Vagina (tissue), 2 donors: ENCODE results near the gene KRT2. TPM values are rescaled to one million over a fixed set of nuclear protein-coding genes. Genes with fewer than 3 reads are reported as not detected.

Experiments used
- DNase-seq, 2 donors: peaks; one replicate each; pipeline ENCODE4 v3.0.0-alpha.2; 2017; ENCODE audit errors: extremely low spot score in 2 of 2
- H3K27ac ChIP-seq: fragments of 200-600 bp; sonication (generic); one replicate; pipeline ENCODE4 v1.5.1; 2019
- H3K27me3 ChIP-seq: fragments of 200-600 bp; sonication (generic); one replicate; pipeline ENCODE4 v1.5.1; 2019
- H3K36me3 ChIP-seq, 2 donors: fragments of 200-600 bp; sonication (generic); one replicate each; pipeline ENCODE4 v1.5.1; 2017 to 2019
- H3K4me1 ChIP-seq: fragments of 200-600 bp; sonication (generic); one replicate; pipeline ENCODE4 v1.5.1; 2019
- H3K4me3 ChIP-seq, 2 donors: fragments of 200-600 bp; sonication (generic); 1 replicate in 1 of 2; 2 replicates in 1 of 2; pipeline ENCODE4 v1.5.1; 2016 to 2019
- H3K9me3 ChIP-seq: fragments of 200-600 bp; sonication (generic); one replicate; pipeline ENCODE4 v1.5.1; 2019
- POLR2A ChIP-seq, 2 donors: fragments of 450-650 bp; IDR thresholded peaks; one replicate each; pipeline ENCODE4 v1.6.1; 2017; ENCODE audit warnings: antibody characterized with exemption in 2 of 2, mild to moderate bottlenecking in 2 of 2, moderate library complexity in 2 of 2
- POLR2AphosphoS5 ChIP-seq, 2 donors: sonication (generic); formaldehyde crosslinking; IDR thresholded peaks; one replicate each; pipeline ENCODE4 v1.9.0; 2017; ENCODE audit warnings: antibody characterized with exemption in 2 of 2, mild to moderate bottlenecking in 2 of 2, low read depth in 1 of 2; ENCODE audit not compliant: insufficient read depth in 1 of 2
- intact Hi-C: fragments of 100-400 bp; cut with DNase I; formaldehyde crosslinking; loops from one replicate; pipeline ENCODE4 v1.15.1; 2023
- total RNA-seq: library from RNA; depleted of rRNA; stranded (reverse); fragments of >200 nt; gene quantifications from one replicate; pipeline ENCODE4 v1.2.3, GENCODE V29; 2016
- TF ChIP-seq, protein P1 (sequence below), 3 experiments: fragments of 450-650 bp in 2 of 3; fragments of 200-600 bp in 1 of 3; sonication (generic) in 1 of 3; IDR thresholded peaks; one replicate each; pipeline ENCODE4 v1.5.1; 2017 to 2019; ENCODE audit warnings: antibody characterized with exemption in 3 of 3, mild to moderate bottlenecking in 2 of 3, moderate library complexity in 2 of 3

The KRT2 gene
- total RNA-seq, 1 donor from 2014 or later: 2.0 TPM

DNA sequence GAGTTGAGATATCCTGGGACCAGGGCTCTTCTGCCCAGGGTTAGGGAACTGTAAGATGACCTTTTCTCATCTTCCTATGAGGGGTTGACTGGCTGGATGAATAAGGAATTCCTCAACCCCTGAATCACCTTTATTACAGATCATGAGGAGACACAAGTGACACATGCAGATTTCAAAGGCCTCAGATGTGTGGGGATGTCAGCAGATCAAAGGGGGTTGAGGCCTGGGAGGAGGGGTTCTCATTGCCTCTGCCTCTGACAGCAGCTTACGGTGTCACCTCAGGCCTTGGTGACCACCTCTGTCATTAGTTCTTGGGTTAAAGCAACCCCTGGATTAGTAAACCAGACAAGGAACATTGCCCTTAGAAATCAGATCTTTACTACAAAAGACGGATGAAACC, 48.7 kb downstream of the KRT2 start:
- Histone ChIP-seq H3K9me3 (no peaks in the 10 kb centered on the region), H3K27me3 (no peaks in the 10 kb centered on the region), H3K36me3 (no peaks in the 10 kb centered on the region), H3K4me1 (no peaks in the 10 kb centered on the region), H3K27ac (no peak overlapping the region), H3K4me3 (no peak overlapping the region)
- TF ChIP-seq POLR2A (IDR thresholded peaks at IDR 0.05) (no peak), POLR2AphosphoS5 (IDR thresholded peaks at IDR 0.05; ENCODE audit: insufficient read depth in 1 of 2, low read depth in 1 of 2) (no peak)
- TF ChIP-seq, protein P1, sequence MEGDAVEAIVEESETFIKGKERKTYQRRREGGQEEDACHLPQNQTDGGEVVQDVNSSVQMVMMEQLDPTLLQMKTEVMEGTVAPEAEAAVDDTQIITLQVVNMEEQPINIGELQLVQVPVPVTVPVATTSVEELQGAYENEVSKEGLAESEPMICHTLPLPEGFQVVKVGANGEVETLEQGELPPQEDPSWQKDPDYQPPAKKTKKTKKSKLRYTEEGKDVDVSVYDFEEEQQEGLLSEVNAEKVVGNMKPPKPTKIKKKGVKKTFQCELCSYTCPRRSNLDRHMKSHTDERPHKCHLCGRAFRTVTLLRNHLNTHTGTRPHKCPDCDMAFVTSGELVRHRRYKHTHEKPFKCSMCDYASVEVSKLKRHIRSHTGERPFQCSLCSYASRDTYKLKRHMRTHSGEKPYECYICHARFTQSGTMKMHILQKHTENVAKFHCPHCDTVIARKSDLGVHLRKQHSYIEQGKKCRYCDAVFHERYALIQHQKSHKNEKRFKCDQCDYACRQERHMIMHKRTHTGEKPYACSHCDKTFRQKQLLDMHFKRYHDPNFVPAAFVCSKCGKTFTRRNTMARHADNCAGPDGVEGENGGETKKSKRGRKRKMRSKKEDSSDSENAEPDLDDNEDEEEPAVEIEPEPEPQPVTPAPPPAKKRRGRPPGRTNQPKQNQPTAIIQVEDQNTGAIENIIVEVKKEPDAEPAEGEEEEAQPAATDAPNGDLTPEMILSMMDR (IDR thresholded peaks at IDR 0.05): no peak
- DNase-seq: peak in 1 of 2 donors; percentile 52
- intact Hi-C loops: no loop called here

DNA sequence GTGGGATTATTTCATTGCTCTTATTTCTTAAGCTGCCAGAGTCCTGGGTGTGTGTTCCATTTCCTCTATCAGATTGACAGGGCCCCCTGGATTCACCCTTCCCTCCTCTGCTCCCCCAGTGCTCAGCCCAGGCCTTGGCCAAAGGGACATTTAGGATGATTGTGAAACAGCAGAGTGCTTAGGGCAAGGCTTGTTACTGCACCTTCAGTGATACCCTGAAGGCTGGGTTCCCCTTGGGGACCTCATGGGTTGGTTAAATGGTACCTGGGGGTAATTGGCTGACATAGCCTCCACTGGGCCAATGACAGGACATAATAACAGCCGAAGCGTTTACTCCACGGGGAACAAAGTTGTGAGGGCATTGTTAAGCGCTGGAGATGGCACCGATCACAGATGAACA, 49.5 kb downstream of the KRT2 start:
- intact Hi-C loops: no loop called here
- DNase-seq: peak in 1 of 2 donors; percentile 81

GRCh38 chr12:52601671-52602070, 50.3 kb downstream of the KRT2 start:
- TF ChIP-seq, protein P1 (IDR thresholded peaks at IDR 0.05): no peak
- TF ChIP-seq POLR2A (IDR thresholded peaks at IDR 0.05): no peak
- TF ChIP-seq POLR2AphosphoS5 (IDR thresholded peaks at IDR 0.05; ENCODE audit: insufficient read depth in 1 of 2, low read depth in 1 of 2): no peak
- DNase-seq: peak in 1 of 2 donors; percentile 64
- intact Hi-C loops: no loop called here
- Histone ChIP-seq H3K9me3 (no peaks in the 10 kb centered on the region), H3K36me3 (no peaks in the 10 kb centered on the region), H3K27me3 (no peaks in the 10 kb centered on the region), H3K27ac (no peak overlapping the region), H3K4me1 (no peaks in the 10 kb centered on the region), H3K4me3 (no peak overlapping the region)

More for the DNA sequence above, 49.5 kb downstream of the KRT2 start:
- no peak overlapping the region for H3K27ac ChIP-seq
- H3K4me1 ChIP-seq: no peaks in the 10 kb centered on the region
- TF ChIP-seq, protein P1 (IDR thresholded peaks at IDR 0.05): no peak
- TF ChIP-seq POLR2AphosphoS5 (IDR thresholded peaks at IDR 0.05; ENCODE audit: insufficient read depth in 1 of 2, low read depth in 1 of 2): no peak
- no peak for TF ChIP-seq POLR2A (IDR thresholded peaks at IDR 0.05)
- no peaks in the 10 kb centered on the region for H3K9me3 ChIP-seq
- H3K36me3 ChIP-seq: no peaks in the 10 kb centered on the region
- H3K27me3 ChIP-seq: no peaks in the 10 kb centered on the region
- no peak overlapping the region for H3K4me3 ChIP-seq

GRCh38 chr12:52600941-52601481, 51.0 kb downstream of the KRT2 start, which contains the start of gene KRT72:
TSS of gene KRT72 (minus strand) at chr12:52601463. CDS start at chr12:52601452, 11 bp downstream.
- no peaks in the 10 kb centered on the region for H3K27me3 ChIP-seq
- no peaks in the 10 kb centered on the region for H3K9me3 ChIP-seq
- H3K27ac ChIP-seq: no peak within 1 kb of the TSS
- intact Hi-C loops: no loop called here
- no peaks in the 10 kb centered on the region for H3K4me1 ChIP-seq
- H3K36me3 ChIP-seq: no peaks in the 10 kb centered on the region
- peak in 1 of 2 donors; percentile 40 for DNase-seq
- no peak for TF ChIP-seq POLR2A (IDR thresholded peaks at IDR 0.05)
- TF ChIP-seq, protein P1 (IDR thresholded peaks at IDR 0.05): no peak
- no peak within 1 kb of the TSS for H3K4me3 ChIP-seq

- intact Hi-C loops: no loop called here
- peak; percentile 40 for DNase-seq
- no peaks in the 10 kb centered on the region for H3K9me3 ChIP-seq
- H3K4me3 ChIP-seq: no peak overlapping the region
- H3K27ac ChIP-seq: no peak overlapping the region
- H3K36me3 ChIP-seq: no peaks in the 10 kb centered on the region
- TF ChIP-seq POLR2A (IDR thresholded peaks at IDR 0.05): no peak
- TF ChIP-seq, protein P1 (IDR thresholded peaks at IDR 0.05): no peak
- no peak for TF ChIP-seq POLR2AphosphoS5 (IDR thresholded peaks at IDR 0.05; ENCODE audit: insufficient read depth in 1 of 2, low read depth in 1 of 2)
- H3K4me1 ChIP-seq: no peaks in the 10 kb centered on the region
- no peaks in the 10 kb centered on the region for H3K27me3 ChIP-seq
Measured at GRCh38 chr12:52600475-52600874, 51.5 kb downstream of the KRT2 start.
